Measurements from ENCODE around the gene CYB5R4. TPM values are rescaled to one million over a fixed set of nuclear protein-coding genes. Genes with fewer than 3 reads are reported as not detected.

Gene CYB5R4
- total RNA-seq, 4 donors from 2014 or later, result 4.7 to 13.5 (median 8.7) TPM

DNA sequence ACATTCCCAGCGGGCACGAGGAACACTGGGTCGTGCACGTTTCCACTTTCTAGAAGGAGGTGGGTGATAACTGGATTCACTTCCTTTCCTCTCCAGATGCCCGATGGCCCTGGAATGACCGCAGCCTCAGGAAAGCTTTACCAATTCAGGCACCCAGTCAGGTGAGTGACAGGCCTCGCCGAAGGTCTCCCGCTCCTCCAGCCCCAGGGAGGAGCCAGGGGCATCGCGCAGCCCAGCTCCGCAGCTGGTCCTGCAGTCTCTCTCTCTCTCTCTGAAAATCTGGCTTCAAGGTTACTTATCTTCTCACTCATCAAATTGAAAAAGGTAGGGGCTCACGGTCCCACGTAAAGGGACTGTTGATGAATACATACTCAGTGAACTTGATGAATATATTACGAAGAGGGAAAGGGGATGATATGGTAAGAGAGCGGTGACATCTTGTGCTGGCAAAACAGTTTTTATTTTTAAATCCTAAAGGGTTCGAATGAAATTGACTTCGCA lies 5.4 kb upstream of the CYB5R4 start:
- H3K27ac ChIP-seq, result no peak overlapping the region
- H3K27me3 ChIP-seq, result peaks cover 51% of the 10 kb centered on the region
- WGBS, result 19% methylated on average over 10 of the region's 18 CpGs
- no peaks in the 10 kb centered on the region for H3K9me3 ChIP-seq
- peak overlapping the region; percentile 50 for H3K4me3 ChIP-seq
- TF ChIP-seq, protein P1, sequence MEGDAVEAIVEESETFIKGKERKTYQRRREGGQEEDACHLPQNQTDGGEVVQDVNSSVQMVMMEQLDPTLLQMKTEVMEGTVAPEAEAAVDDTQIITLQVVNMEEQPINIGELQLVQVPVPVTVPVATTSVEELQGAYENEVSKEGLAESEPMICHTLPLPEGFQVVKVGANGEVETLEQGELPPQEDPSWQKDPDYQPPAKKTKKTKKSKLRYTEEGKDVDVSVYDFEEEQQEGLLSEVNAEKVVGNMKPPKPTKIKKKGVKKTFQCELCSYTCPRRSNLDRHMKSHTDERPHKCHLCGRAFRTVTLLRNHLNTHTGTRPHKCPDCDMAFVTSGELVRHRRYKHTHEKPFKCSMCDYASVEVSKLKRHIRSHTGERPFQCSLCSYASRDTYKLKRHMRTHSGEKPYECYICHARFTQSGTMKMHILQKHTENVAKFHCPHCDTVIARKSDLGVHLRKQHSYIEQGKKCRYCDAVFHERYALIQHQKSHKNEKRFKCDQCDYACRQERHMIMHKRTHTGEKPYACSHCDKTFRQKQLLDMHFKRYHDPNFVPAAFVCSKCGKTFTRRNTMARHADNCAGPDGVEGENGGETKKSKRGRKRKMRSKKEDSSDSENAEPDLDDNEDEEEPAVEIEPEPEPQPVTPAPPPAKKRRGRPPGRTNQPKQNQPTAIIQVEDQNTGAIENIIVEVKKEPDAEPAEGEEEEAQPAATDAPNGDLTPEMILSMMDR (IDR thresholded peaks at IDR 0.05), result no peak
- TF ChIP-seq EP300 (IDR thresholded peaks at IDR 0.05), result no peak
- TF ChIP-seq POLR2AphosphoS5 (IDR thresholded peaks at IDR 0.05), result no peak
- no peak for TF ChIP-seq POLR2A (IDR thresholded peaks at IDR 0.05)
- no peaks in the 10 kb centered on the region for H3K36me3 ChIP-seq
- peaks cover 23% of the 10 kb centered on the region for H3K4me1 ChIP-seq
- no peak for DNase-seq (ENCODE audit: low spot score in 2 of 2)

DNA sequence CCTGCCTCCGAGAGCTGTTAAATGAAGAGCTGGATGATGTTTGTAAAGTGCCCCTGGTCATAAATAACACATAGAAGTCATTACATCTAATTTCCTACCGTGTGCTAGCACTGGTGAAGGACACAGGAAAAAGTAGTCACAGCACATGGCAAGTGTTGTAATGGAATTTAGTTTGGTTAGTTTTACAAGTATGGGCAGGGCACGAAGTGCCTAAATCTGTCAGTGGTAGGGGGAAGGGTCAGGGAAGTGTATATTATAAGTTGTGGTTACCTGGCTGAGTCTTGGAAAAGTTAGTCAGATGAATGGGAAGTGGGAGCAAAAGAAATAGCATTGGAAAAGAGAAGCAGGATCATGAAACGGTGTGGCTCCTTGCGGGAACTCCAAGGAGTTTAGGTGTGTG lies 4.7 kb upstream of the CYB5R4 start:
- TF ChIP-seq EP300 (IDR thresholded peaks at IDR 0.05) (no peak), POLR2A (IDR thresholded peaks at IDR 0.05) (no peak), POLR2AphosphoS5 (IDR thresholded peaks at IDR 0.05) (no peak)
- TF ChIP-seq, protein P1 (IDR thresholded peaks at IDR 0.05), result no peak
- Histone ChIP-seq H3K9me3 (no peaks in the 10 kb centered on the region), H3K4me1 (peaks cover 25% of the 10 kb centered on the region), H3K36me3 (no peaks in the 10 kb centered on the region), H3K27me3 (peaks cover 51% of the 10 kb centered on the region), H3K27ac (no peak overlapping the region), H3K4me3 (no peak overlapping the region)
- DNase-seq (ENCODE audit: low spot score in 2 of 2), result no peak
- 51% methylated on average over 5 of the region's 5 CpGs for WGBS

- 23% methylated on average over 7 of the region's 7 CpGs for WGBS
- no peak for TF ChIP-seq EP300 (IDR thresholded peaks at IDR 0.05)
- peaks cover 10% of the 10 kb centered on the region for H3K36me3 ChIP-seq
These were observed 868 bp downstream of the CYB5R4 start for GRCh38 chr6:83860359-83860755.

DNA sequence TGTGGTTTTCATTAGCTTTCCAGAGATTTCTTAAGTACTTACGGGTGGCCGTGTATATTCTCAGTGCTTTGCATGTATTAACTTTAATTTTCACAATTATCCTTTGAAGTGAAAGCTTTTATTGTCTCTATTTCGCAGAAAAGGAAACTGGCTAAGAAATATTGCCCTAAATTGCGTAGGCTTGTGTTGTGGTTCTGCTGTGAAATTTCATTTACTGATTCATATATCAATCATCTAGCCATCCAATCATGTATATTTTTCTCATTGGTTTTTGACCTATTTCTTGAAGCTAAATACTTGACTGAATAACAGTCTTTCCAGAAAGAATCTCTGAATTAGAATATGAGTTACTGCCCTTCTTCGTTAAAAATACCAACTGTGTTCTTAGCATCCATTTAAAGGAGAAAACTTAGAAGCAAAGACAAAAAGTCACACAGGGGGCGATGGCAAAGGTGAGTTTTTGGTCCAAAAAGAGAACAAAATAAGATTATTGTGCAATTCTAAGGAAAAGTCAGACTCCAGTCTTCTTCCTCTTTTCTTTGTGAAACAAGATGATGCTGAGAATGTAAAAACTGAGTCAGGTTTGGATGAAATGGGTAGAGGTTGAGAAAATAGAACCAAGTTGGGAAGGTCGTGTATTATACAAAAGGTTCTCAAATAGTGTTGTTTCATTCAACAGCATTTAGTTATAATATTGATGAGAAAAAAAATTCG lies 1.4 kb downstream of the CYB5R4 start:
- no peak overlapping the region for H3K27ac ChIP-seq
- H3K4me3 ChIP-seq, result peak overlapping the region; percentile 90
- no peak for DNase-seq (ENCODE audit: low spot score in 2 of 2)
- H3K27me3 ChIP-seq, result no peaks in the 10 kb centered on the region
- TF ChIP-seq POLR2AphosphoS5 (IDR thresholded peaks at IDR 0.05) (no peak), POLR2A (IDR thresholded peaks at IDR 0.05) (no peak), EP300 (IDR thresholded peaks at IDR 0.05) (no peak)
- TF ChIP-seq, protein P1 (IDR thresholded peaks at IDR 0.05), result no peak
- 70% methylated on average over 8 of the region's 8 CpGs for WGBS
- H3K9me3 ChIP-seq, result no peaks in the 10 kb centered on the region
- peaks cover 20% of the 10 kb centered on the region for H3K4me1 ChIP-seq
- H3K36me3 ChIP-seq, result peaks cover 16% of the 10 kb centered on the region

More at GRCh38 chr6:83860359-83860755, 868 bp downstream of the CYB5R4 start:
- H3K4me1 ChIP-seq, result peaks cover 20% of the 10 kb centered on the region
- peak overlapping the region; percentile 90 for H3K4me3 ChIP-seq
- peaks cover 5% of the 10 kb centered on the region for H3K27me3 ChIP-seq
- H3K9me3 ChIP-seq, result no peaks in the 10 kb centered on the region
- peak overlapping the region; percentile 84 for H3K27ac ChIP-seq
- no peak for DNase-seq (ENCODE audit: low spot score in 2 of 2)

GRCh38 chr6:83862776-83863471 lies 3.4 kb downstream of the CYB5R4 start:
- 90% methylated on average over 4 of the region's 4 CpGs for WGBS
- Histone ChIP-seq H3K27me3 (no peaks in the 10 kb centered on the region), H3K9me3 (no peaks in the 10 kb centered on the region), H3K4me1 (peaks cover 20% of the 10 kb centered on the region), H3K27ac (no peak overlapping the region), H3K36me3 (peaks cover 31% of the 10 kb centered on the region), H3K4me3 (no peak overlapping the region)
- TF ChIP-seq EP300 (IDR thresholded peaks at IDR 0.05) (no peak), POLR2AphosphoS5 (IDR thresholded peaks at IDR 0.05) (no peak), POLR2A (IDR thresholded peaks at IDR 0.05) (no peak)
- TF ChIP-seq, protein P1 (IDR thresholded peaks at IDR 0.05), result no peak
- DNase-seq (ENCODE audit: low spot score in 2 of 2), result no peak
